Activated T-helper 9 cell treated with anti-CD3 and anti-CD28 coated beads, Interleukin-2, amount 50 U/mL, for 16 hours (primary cell): Measurements from ENCODE around the gene APLNR.

Source experiments
- DNase-seq: peaks from one replicate; pipeline ENCODE4 v3.0.0-alpha.2; 2020; ENCODE audit warnings: low read depth

APLNR gene

GRCh38 chr11:57216463-57216862 is 20.6 kb downstream of the APLNR start:
- DNase-seq, result no peak

GRCh38 chr11:57214494-57214893 is 22.6 kb downstream of the APLNR start:
- DNase-seq, result no peak

GRCh38 chr11:57214098-57214417 is 23.0 kb downstream of the APLNR start:
- no peak for DNase-seq

GRCh38 chr11:57213342-57214097 is 23.5 kb downstream of the APLNR start:
- no peak for DNase-seq

- DNase-seq, result no peak
These were observed 26.3 kb downstream of the APLNR start for GRCh38 chr11:57210781-57211180.

- no peak for DNase-seq
These were observed 29.9 kb downstream of the APLNR start for GRCh38 chr11:57207168-57207567.

- DNase-seq, result no peak
These were observed 31.9 kb downstream of the APLNR start for GRCh38 chr11:57205041-57205641.

GRCh38 chr11:57203882-57204480 is 33.1 kb downstream of the APLNR start:
- no peak for DNase-seq

- DNase-seq, result no peak
These were observed 33.7 kb downstream of the APLNR start for GRCh38 chr11:57203359-57203758.

- DNase-seq, result no peak
These were observed 34.8 kb downstream of the APLNR start for GRCh38 chr11:57202281-57202680.

GRCh38 chr11:57200917-57201316 is 36.1 kb downstream of the APLNR start:
- DNase-seq, result no peak

GRCh38 chr11:57199330-57199729 is 37.7 kb downstream of the APLNR start:
- DNase-seq, result no peak

GRCh38 chr11:57197762-57198161 is 39.3 kb downstream of the APLNR start:
- no peak for DNase-seq

- DNase-seq, result no peak
These were observed 40.5 kb downstream of the APLNR start for GRCh38 chr11:57196596-57196995.

- no peak for DNase-seq
These were observed 44.7 kb downstream of the APLNR start for GRCh38 chr11:57192316-57192715.

GRCh38 chr11:57191311-57192219 is 45.5 kb downstream of the APLNR start:
- no peak for DNase-seq

GRCh38 chr11:57190548-57190947 is 46.5 kb downstream of the APLNR start:
- no peak for DNase-seq
